ENCODE measurements around the gene TRPV2.
A peak's percentile ranks its signal among the peaks of the same experiment; 100 is the strongest.

Gene TRPV2

GRCh38 chr17:16425698-16426659 lies 10.6 kb downstream of the TRPV2 start:
- TF ChIP-seq EZH2phosphoT487 (IDR thresholded peaks at IDR 0.05; ENCODE audit: borderline replicate concordance, low read length) (no peak), CTCF (IDR thresholded peaks at IDR 0.05; ENCODE audit: low read depth, low read length, poor library complexity, severe bottlenecking) (no peak)
- no peaks in the 10 kb centered on the region for H3K27me3 ChIP-seq (ENCODE audit: control insufficient read depth, low read length)
- H3K27ac ChIP-seq (ENCODE audit: low read depth, low read length), result no peak overlapping the region
- no peaks in the 10 kb centered on the region for H3K9me2 ChIP-seq (replicated peaks; ENCODE audit: control insufficient read depth, low read length)
- H3K79me2 ChIP-seq (ENCODE audit: control insufficient read depth, low read length), result no peaks in the 10 kb centered on the region
- peaks cover 8% of the 10 kb centered on the region for H3K4me1 ChIP-seq (ENCODE audit: control insufficient read depth, low read length)
- no peak overlapping the region for H3K4me3 ChIP-seq (ENCODE audit: low read length)
- no peaks in the 10 kb centered on the region for H3K36me3 ChIP-seq (ENCODE audit: control insufficient read depth, low read length)
- H3K4me2 ChIP-seq (ENCODE audit: low read length), result no peak overlapping the region
- no peaks in the 10 kb centered on the region for H3F3A ChIP-seq (ENCODE audit: control insufficient read depth, insufficient read depth)
- H4K20me1 ChIP-seq (ENCODE audit: control insufficient read depth, insufficient read depth, low read depth, low read length), result no peaks in the 10 kb centered on the region
- H3K9me3 ChIP-seq (ENCODE audit: control insufficient read depth, insufficient read depth, low read length), result no peaks in the 10 kb centered on the region

GRCh38 chr17:16427020-16427419 lies 11.6 kb downstream of the TRPV2 start:
- TF ChIP-seq CTCF (IDR thresholded peaks at IDR 0.05; ENCODE audit: low read depth, low read length, poor library complexity, severe bottlenecking) (no peak), EZH2phosphoT487 (IDR thresholded peaks at IDR 0.05; ENCODE audit: borderline replicate concordance, low read length) (no peak)

GRCh38 chr17:16428098-16428882 lies 12.9 kb downstream of the TRPV2 start:
- H3K4me1 ChIP-seq (ENCODE audit: control insufficient read depth, low read length), result peaks cover 8% of the 10 kb centered on the region
- H3K27ac ChIP-seq (ENCODE audit: low read depth, low read length), result no peak overlapping the region
- H3K4me2 ChIP-seq (ENCODE audit: low read length), result 0 out of 2 replicates have a peak overlapping the region, but pooled peaks have one; percentile 6
- no peaks in the 10 kb centered on the region for H3K36me3 ChIP-seq (ENCODE audit: control insufficient read depth, low read length)
- H3K9me3 ChIP-seq (ENCODE audit: control insufficient read depth, insufficient read depth, low read length), result no peaks in the 10 kb centered on the region
- H3K4me3 ChIP-seq (ENCODE audit: low read length), result no peak overlapping the region
- no peaks in the 10 kb centered on the region for H3K79me2 ChIP-seq (ENCODE audit: control insufficient read depth, low read length)
- TF ChIP-seq EZH2phosphoT487 (IDR thresholded peaks at IDR 0.05; ENCODE audit: borderline replicate concordance, low read length) (no peak), CTCF (IDR thresholded peaks at IDR 0.05; ENCODE audit: low read depth, low read length, poor library complexity, severe bottlenecking) (peak; percentile 95)
- no peaks in the 10 kb centered on the region for H3K27me3 ChIP-seq (ENCODE audit: control insufficient read depth, low read length)
- no peaks in the 10 kb centered on the region for H4K20me1 ChIP-seq (ENCODE audit: control insufficient read depth, insufficient read depth, low read depth, low read length)
- H3K9me2 ChIP-seq (replicated peaks; ENCODE audit: control insufficient read depth, low read length), result no peaks in the 10 kb centered on the region
- H3F3A ChIP-seq (ENCODE audit: control insufficient read depth, insufficient read depth), result no peaks in the 10 kb centered on the region

More at GRCh38 chr17:16427020-16427419, 11.6 kb downstream of the TRPV2 start:
- H3K4me1 ChIP-seq (ENCODE audit: control insufficient read depth, low read length), result peaks cover 8% of the 10 kb centered on the region
- no peak overlapping the region for H3K4me3 ChIP-seq (ENCODE audit: low read length)
- H3K9me2 ChIP-seq (replicated peaks; ENCODE audit: control insufficient read depth, low read length), result no peaks in the 10 kb centered on the region
- H3K27me3 ChIP-seq (ENCODE audit: control insufficient read depth, low read length), result no peaks in the 10 kb centered on the region
- no peaks in the 10 kb centered on the region for H4K20me1 ChIP-seq (ENCODE audit: control insufficient read depth, insufficient read depth, low read depth, low read length)
- no peaks in the 10 kb centered on the region for H3K9me3 ChIP-seq (ENCODE audit: control insufficient read depth, insufficient read depth, low read length)
- no peaks in the 10 kb centered on the region for H3K79me2 ChIP-seq (ENCODE audit: control insufficient read depth, low read length)
- H3F3A ChIP-seq (ENCODE audit: control insufficient read depth, insufficient read depth), result no peaks in the 10 kb centered on the region
- H3K27ac ChIP-seq (ENCODE audit: low read depth, low read length), result no peak overlapping the region
- H3K4me2 ChIP-seq (ENCODE audit: low read length), result no peak overlapping the region
- H3K36me3 ChIP-seq (ENCODE audit: control insufficient read depth, low read length), result no peaks in the 10 kb centered on the region
